Breast epithelium (tissue), 3 donors: ENCODE data around the gene PIP5KL1.

Experiments used
- CTCF ChIP-seq, 3 donors: fragments of 450-650 bp; IDR thresholded peaks; one replicate each; pipeline ENCODE4 v1.5.1; 2016 to 2017; ENCODE audit warnings: antibody characterized with exemption in 3 of 3, mild to moderate bottlenecking in 3 of 3, moderate library complexity in 3 of 3
- POLR2A ChIP-seq: fragments of 450-650 bp; IDR thresholded peaks from one replicate; pipeline ENCODE4 v1.6.1; 2016; ENCODE audit warnings: antibody characterized with exemption, mild to moderate bottlenecking, moderate library complexity
- POLR2AphosphoS5 ChIP-seq, 3 donors: sonication (generic); formaldehyde crosslinking; IDR thresholded peaks; one replicate each; pipeline ENCODE4 v1.6.1; 2017; ENCODE audit warnings: antibody characterized with exemption in 3 of 3

DNA sequence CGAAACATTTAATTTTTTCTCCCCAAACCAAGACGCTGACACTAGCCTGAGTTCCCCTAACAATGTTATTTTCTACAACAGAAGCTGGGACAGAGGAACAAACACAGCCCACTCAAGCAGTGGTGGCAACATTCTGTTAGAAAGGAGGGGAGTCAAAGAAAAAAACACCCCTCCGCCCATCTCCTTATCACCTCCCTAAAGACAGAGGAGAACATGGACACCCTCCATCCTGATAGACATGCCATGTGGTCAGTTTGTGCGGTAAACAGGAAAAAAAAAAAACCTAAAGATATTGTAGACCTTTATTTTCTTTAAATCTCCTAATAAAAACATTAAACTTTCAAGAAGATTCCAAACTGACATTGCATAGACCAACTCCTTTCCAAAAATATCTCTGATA, 10.0 kb upstream of the PIP5KL1 start:
- TF ChIP-seq POLR2AphosphoS5 (IDR thresholded peaks at IDR 0.05) (no peak), CTCF (IDR thresholded peaks at IDR 0.05) (no peak), POLR2A (no peak)
